A549 (cell line): Measurements from ENCODE around the gene BABAM2. TPM values are rescaled to one million over a fixed set of nuclear protein-coding genes. Genes with fewer than 3 reads are reported as not detected.
A peak's percentile ranks its signal among the peaks of the same experiment; 100 is the strongest.

ENCODE experiments used
- ATAC-seq, 2 experiments: fragments of 200-7000 bp in 1 of 2; fragments of >200 bp in 1 of 2; cut with Nextera tagmentation in 1 of 2; cut with Tn5 transposase in 1 of 2; 3 replicates each; pipeline versions ENCODE4 v1.8.0 to v1.9.1; 2018 to 2020; ENCODE audit warnings: mild to moderate bottlenecking in 1 of 2, moderate library complexity in 1 of 2
- CTCF ChIA-PET: fragments of 300-600 bp; sonication (Branson Sonifier 250); formaldehyde crosslinking; extraction: SDS; loops from one replicate; lab custom pipeline; 2021; ENCODE audit warnings: antibody characterized with exemption, inconsistent platforms; lab: Yijun Ruan, JAX
- POLR2A ChIA-PET: fragments of 350-600 bp; formaldehyde crosslinking; extraction: SDS; loops from one replicate; lab custom pipeline; 2021; ENCODE audit warnings: antibody characterized with exemption, inconsistent platforms; lab: Yijun Ruan, JAX
- DNase-seq, 2 experiments: peaks; one replicate each; pipeline versions ENCODE4 v3.0.0 to v3.0.0-alpha.2; 2011 to 2016; ENCODE audit warnings: low read depth in 1 of 2, low spot score in 1 of 2
- FAIRE-seq: peaks from 2 replicates; lab custom pipeline; 2011; peaks lifted over from hg19 to GRCh38; lab: Jason Lieb, UNC
- H3K27ac ChIP-seq, 2 experiments: fragments of >200 bp; sonication (Bioruptor Twin); formaldehyde crosslinking; 3 replicates each; pipeline ENCODE4 v1.5.1; 2016 to 2017
- H3K4me1 ChIP-seq: fragments of >200 bp; sonication (Bioruptor Twin); formaldehyde crosslinking; 3 replicates; pipeline ENCODE4 v1.6.1; 2016
- H3K4me2 ChIP-seq: fragments of >200 bp; sonication (Bioruptor Twin); formaldehyde crosslinking; 3 replicates; pipeline ENCODE4 v1.6.1; 2016
- H3K4me3 ChIP-seq: fragments of >200 bp; sonication (Bioruptor Twin); formaldehyde crosslinking; 3 replicates; pipeline ENCODE4 v1.5.1; 2016
- H3K9me3 ChIP-seq: fragments of >200 bp; sonication (Bioruptor Twin); formaldehyde crosslinking; 3 replicates; pipeline ENCODE4 v1.6.1; 2016
- ATOH8 ChIP-seq: fragments of 250-450 bp; sonication (Bioruptor Pico); IDR thresholded peaks from 2 replicates; pipeline ENCODE4 v1.5.0; 2020; ENCODE audit warnings: low read depth, mild to moderate bottlenecking, moderate library complexity
- BCL3 ChIP-seq: fragments of >200 bp; sonication (Bioruptor Twin); formaldehyde crosslinking; IDR thresholded peaks from 3 replicates; pipeline ENCODE4 v1.6.1; 2016
- BHLHE40 ChIP-seq: IDR thresholded peaks from 2 replicates; pipeline ENCODE4 v1.6.1; 2012; ENCODE audit warnings: low read depth, low read length, inconsistent platforms
- CBX2 ChIP-seq: fragments of 200-600 bp; sonication (generic); IDR thresholded peaks from 2 replicates; pipeline ENCODE4 v1.6.1; 2016; ENCODE audit warnings: low read depth, mild to moderate bottlenecking, borderline replicate concordance
- CHD2 ChIP-seq: fragments of 150-350 bp; IDR thresholded peaks from 2 replicates; pipeline ENCODE4 v1.6.1; 2014; ENCODE audit warnings: low read length; ENCODE audit not compliant: partially characterized antibody
- ELK1 ChIP-seq: fragments of 150-350 bp; IDR thresholded peaks from 2 replicates; pipeline ENCODE4 v1.6.1; 2014; ENCODE audit warnings: low read depth, mild to moderate bottlenecking, low read length
- ESRRA ChIP-seq: fragments of 150-350 bp; IDR thresholded peaks from 2 replicates; pipeline ENCODE4 v1.6.1; 2014; ENCODE audit warnings: mild to moderate bottlenecking, low read length, borderline replicate concordance
- FOSL2 ChIP-seq, 2 experiments: fragments of 450-650 bp in 1 of 2; fragments of >200 bp in 1 of 2; sonication (Bioruptor Twin) in 1 of 2; formaldehyde crosslinking; IDR thresholded peaks; 2 replicates each; pipeline versions ENCODE4 v1.5.0 to v1.6.1; 2016 to 2020; ENCODE audit warnings: mild to moderate bottlenecking in 1 of 2, moderate library complexity in 1 of 2
- HDAC2 ChIP-seq: fragments of 200-600 bp; sonication (generic); IDR thresholded peaks from 2 replicates; pipeline ENCODE4 v1.6.1; 2016
- HES2 ChIP-seq: fragments of >200 bp; sonication (Bioruptor Twin); formaldehyde crosslinking; IDR thresholded peaks from 2 replicates; pipeline ENCODE4 v1.6.1; 2016
- HEYL ChIP-seq: fragments of 250-450 bp; sonication (Bioruptor Pico); IDR thresholded peaks from 2 replicates; pipeline ENCODE4 v1.8.0; 2021; ENCODE audit warnings: mild to moderate bottlenecking, moderate library complexity
- MAX ChIP-seq: IDR thresholded peaks from 2 replicates; pipeline ENCODE4 v1.6.1; 2012
- MAZ ChIP-seq: fragments of 150-350 bp; IDR thresholded peaks from 2 replicates; pipeline ENCODE4 v1.6.1; 2014; ENCODE audit warnings: antibody characterized with exemption, low read depth, low read length, borderline replicate concordance
- NFE2L2 ChIP-seq: fragments of 150-350 bp; conservative IDR thresholded peaks from 2 replicates; pipeline ENCODE4 v1.6.1; 2014; ENCODE audit warnings: low read length
- POLR2A ChIP-seq: IDR thresholded peaks from 2 replicates; pipeline ENCODE4 v1.6.1; 2012; ENCODE audit warnings: mild to moderate bottlenecking, low read length
- POLR2AphosphoS2 ChIP-seq: conservative IDR thresholded peaks from 2 replicates; pipeline ENCODE4 v1.6.1; 2012; ENCODE audit warnings: low read length, improper control_type of control experiment, inconsistent platforms
- RARB ChIP-seq: fragments of 250-450 bp; sonication (Bioruptor Pico); IDR thresholded peaks from 2 replicates; pipeline ENCODE4 v1.8.0; 2021; ENCODE audit warnings: mild to moderate bottlenecking, moderate library complexity
- RCOR1 ChIP-seq: fragments of 150-350 bp; IDR thresholded peaks from 2 replicates; pipeline ENCODE4 v1.6.1; 2014; ENCODE audit warnings: antibody characterized with exemption, low read length, low read depth
- USF2 ChIP-seq: fragments of 450-650 bp; IDR thresholded peaks from 2 replicates; pipeline ENCODE4 v1.6.1; 2014; ENCODE audit warnings: antibody characterized with exemption
- WGBS: methylation state at CpG from one replicate; pipeline ENCODE4 v1.1.6; 2017; ENCODE audit errors: missing lambda C conversion rate; 5-methylcytosine and 5-hydroxymethylcytosine counted together
- polyA plus RNA-seq, 4 experiments: library from polyadenylated mRNA; depleted of rRNA in 3 of 4; stranded (reverse); fragments of >200 nt; fragmentation: RNase III in 1 of 4; extraction: RNeasy Plus Mini Kit Qiagen cat#74134 plus additional on column Dnase treatment in 1 of 4; gene quantifications; 2 replicates in 3 of 4; 3 replicates in 1 of 4; pipeline ENCODE4 v1.2.3, GENCODE V29; 2011 to 2017

The BABAM2 gene
- polyA plus RNA-seq, 2 of the 4 experiments (the other 2 are of a cell fraction) = 53.7 to 78.4 TPM

- DNase-seq (no peak), ATAC-seq (no peak), FAIRE-seq (no peak)
- no peak overlapping the region for H3K4me3 ChIP-seq
- WGBS = 88% methylated on average over 7 of the region's 7 CpGs
- H3K4me1 ChIP-seq = peaks cover 3% of the 10 kb centered on the region; the same call in 1 of the 3 replicates
- no peak overlapping the region for H3K27ac ChIP-seq
- TF ChIP-seq BHLHE40 (no peak), POLR2A (no peak), CBX2 (no peak), CHD2 (no peak)
- ChIA-PET CTCF (interaction anchor here (1.4 kb wide), 1 partner anchor 22 kb away, joined by 4 read pairs; no protein-coding TSS in a partner anchor), POLR2A (no interaction called here)
- H3K9me3 ChIP-seq = no peaks in the 10 kb centered on the region
- no peak overlapping the region for H3K4me2 ChIP-seq
These were observed 429.8 kb downstream of the BABAM2 start for GRCh38 chr2:28320371-28320770.

- ATAC-seq = no peak
- no peak overlapping the region for H3K4me3 ChIP-seq
- no peak overlapping the region for H3K4me2 ChIP-seq
- POLR2A ChIA-PET = no interaction called here
- no peak for FAIRE-seq
- peaks cover 13% of the 10 kb centered on the region; the same call in 2 of the 3 replicates for H3K4me1 ChIP-seq
- CTCF ChIA-PET = interaction anchor here (1.4 kb wide), 1 partner anchor 21 kb away, joined by 4 read pairs; no protein-coding TSS in a partner anchor
- WGBS = 96% methylated on average over 4 of the region's 4 CpGs
- no peaks in the 10 kb centered on the region for H3K9me3 ChIP-seq
- H3K27ac ChIP-seq = peak overlapping the region in 1 of 2 experiments; percentile 14; a peak in 1 of 6 replicates
- TF ChIP-seq CHD2 (no peak), ATOH8 (CRISPR knock-in tag) (no peak), NFE2L2 (no peak), POLR2AphosphoS2 (no peak), RARB (CRISPR knock-in tag) (no peak), HDAC2 (no peak), USF2 (no peak), MAX (no peak), FOSL2 (IDR thresholded peaks at IDR 0.05) (no peak), FOSL2 (CRISPR knock-in tag; IDR thresholded peaks at IDR 0.05) (no peak), BCL3 (no peak), ELK1 (no peak), HEYL (CRISPR knock-in tag) (no peak), MAZ (no peak)
- DNase-seq = no peak
These were observed 430.9 kb downstream of the BABAM2 start for GRCh38 chr2:28321426-28321825.

- H3K4me1 ChIP-seq = peaks cover 13% of the 10 kb centered on the region; the same call in 2 of the 3 replicates
- ATAC-seq (no peak), FAIRE-seq (no peak), DNase-seq (no peak)
- H3K27ac ChIP-seq = peak overlapping the region in 1 of 2 experiments; percentile 14; a peak in 1 of 6 replicates
- CTCF ChIA-PET = no interaction called here
- WGBS = 83% methylated on average over 5 of the region's 5 CpGs
- no peak overlapping the region for H3K4me3 ChIP-seq
- no peaks in the 10 kb centered on the region for H3K9me3 ChIP-seq
- POLR2A ChIA-PET = no interaction called here
- H3K4me2 ChIP-seq = no peak overlapping the region
- TF ChIP-seq HES2 = no peak
- no peak for TF ChIP-seq ESRRA
- TF ChIP-seq RCOR1 = no peak
These were observed 431.5 kb downstream of the BABAM2 start for GRCh38 chr2:28322051-28322450.
